AG09309 (cell line): Measurements from ENCODE around the gene TCL1A.

Source experiments
- DNase-seq: peaks from one replicate; pipeline ENCODE4 v3.0.0-alpha.2; 2010; ENCODE audit warnings: low read depth
- H3K4me3 ChIP-seq: 2 replicates; pipeline ENCODE4 v1.5.1; 2011; ENCODE audit warnings: mild to moderate bottlenecking, low read depth, low read length, moderate library complexity; ENCODE audit not compliant: control insufficient read depth
- TF ChIP-seq, protein P1 (sequence below): IDR thresholded peaks from 2 replicates; pipeline ENCODE4 v1.5.1; 2011; ENCODE audit warnings: mild to moderate bottlenecking, low read depth, low read length, inconsistent platforms; ENCODE audit not compliant: insufficient read depth, control insufficient read depth; ENCODE audit errors: missing control alignments

TCL1A gene

DNA sequence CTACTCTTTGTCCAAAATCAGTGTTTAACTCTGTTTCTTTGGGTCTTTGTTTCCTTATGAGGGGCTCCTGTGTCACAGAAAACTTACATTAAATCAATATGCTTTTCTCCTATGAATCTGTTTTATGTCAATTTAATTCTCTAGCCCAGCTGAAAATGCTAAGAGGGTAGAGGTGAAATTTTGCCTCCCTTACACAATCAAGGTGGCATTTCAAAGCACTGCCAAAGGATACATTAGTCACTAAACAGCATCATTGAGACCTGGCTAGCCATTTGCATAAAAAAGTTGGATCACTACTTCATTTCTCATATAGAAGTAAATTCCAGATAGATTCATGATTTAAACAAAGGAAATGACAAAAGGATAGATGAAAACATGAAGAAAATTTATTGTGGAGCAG is 15.6 kb downstream of the TCL1A start:
- no peak overlapping the region for H3K4me3 ChIP-seq
- TF ChIP-seq, protein P1, sequence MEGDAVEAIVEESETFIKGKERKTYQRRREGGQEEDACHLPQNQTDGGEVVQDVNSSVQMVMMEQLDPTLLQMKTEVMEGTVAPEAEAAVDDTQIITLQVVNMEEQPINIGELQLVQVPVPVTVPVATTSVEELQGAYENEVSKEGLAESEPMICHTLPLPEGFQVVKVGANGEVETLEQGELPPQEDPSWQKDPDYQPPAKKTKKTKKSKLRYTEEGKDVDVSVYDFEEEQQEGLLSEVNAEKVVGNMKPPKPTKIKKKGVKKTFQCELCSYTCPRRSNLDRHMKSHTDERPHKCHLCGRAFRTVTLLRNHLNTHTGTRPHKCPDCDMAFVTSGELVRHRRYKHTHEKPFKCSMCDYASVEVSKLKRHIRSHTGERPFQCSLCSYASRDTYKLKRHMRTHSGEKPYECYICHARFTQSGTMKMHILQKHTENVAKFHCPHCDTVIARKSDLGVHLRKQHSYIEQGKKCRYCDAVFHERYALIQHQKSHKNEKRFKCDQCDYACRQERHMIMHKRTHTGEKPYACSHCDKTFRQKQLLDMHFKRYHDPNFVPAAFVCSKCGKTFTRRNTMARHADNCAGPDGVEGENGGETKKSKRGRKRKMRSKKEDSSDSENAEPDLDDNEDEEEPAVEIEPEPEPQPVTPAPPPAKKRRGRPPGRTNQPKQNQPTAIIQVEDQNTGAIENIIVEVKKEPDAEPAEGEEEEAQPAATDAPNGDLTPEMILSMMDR, result no peak
- no peak for DNase-seq

DNA sequence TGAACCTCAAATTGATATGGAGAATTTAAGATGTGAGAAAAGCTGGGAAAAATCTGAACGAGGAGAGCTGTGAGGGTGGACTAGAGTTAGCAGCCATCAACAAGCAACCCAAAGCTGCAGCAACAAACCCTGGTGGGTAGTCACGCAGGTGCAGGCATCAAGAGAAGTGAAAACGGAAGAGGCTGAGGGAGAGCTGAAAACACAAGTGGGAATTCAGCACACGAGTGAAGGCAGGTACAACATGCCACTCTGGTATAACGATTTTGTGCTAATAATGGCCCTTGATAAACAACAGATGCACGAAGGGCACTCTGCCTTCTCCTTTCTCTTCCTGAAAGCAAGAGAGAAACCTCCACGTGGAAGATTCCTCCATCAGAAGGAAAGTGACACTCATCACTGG is 16.2 kb downstream of the TCL1A start:
- no peak for DNase-seq

DNA sequence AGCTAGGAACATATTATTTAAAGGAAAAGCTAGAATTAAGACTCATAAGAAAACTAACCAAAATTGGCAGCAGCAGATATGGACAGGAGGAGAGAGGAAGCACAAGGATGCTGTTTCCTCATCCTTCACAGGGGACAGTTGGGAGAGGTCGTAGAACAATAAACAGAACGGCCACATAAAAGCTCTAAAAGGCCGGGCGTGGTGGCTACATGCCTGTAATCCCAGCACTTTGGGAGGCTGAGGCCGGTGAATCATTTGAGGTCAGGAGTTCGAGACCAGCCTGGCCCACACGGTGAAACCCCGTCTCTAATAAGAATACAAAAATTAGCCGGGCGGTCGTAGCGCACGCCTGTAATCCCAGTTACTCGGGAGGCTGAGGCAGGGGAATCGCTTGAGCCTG is 17.2 kb downstream of the TCL1A start:
- TF ChIP-seq, protein P1, result no peak
- no peak for DNase-seq
- H3K4me3 ChIP-seq, result no peak overlapping the region

More for the DNA sequence above, 16.2 kb downstream of the TCL1A start:
- no peak overlapping the region for H3K4me3 ChIP-seq
- TF ChIP-seq, protein P1, result no peak

DNA sequence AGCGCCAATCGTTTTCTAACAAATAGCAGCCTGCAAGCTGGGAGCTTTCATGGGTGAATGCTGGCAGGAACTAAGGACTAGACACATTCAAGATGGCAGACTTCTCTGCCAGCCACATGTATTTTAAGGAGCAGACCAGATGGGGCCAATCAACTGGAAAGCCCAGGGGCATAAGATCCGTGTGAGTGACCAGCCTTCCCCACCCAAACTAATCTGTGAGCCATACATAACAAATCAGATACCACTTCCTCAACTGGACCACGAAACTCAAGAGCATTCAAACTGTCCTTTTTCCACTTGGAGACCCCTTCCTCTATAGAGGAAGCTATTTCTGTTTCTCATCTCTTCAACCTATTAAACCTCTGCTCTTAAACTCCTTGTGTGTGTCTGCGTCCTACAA is 18.0 kb downstream of the TCL1A start:
- TF ChIP-seq, protein P1, result no peak
- H3K4me3 ChIP-seq, result no peak overlapping the region
- no peak for DNase-seq

DNA sequence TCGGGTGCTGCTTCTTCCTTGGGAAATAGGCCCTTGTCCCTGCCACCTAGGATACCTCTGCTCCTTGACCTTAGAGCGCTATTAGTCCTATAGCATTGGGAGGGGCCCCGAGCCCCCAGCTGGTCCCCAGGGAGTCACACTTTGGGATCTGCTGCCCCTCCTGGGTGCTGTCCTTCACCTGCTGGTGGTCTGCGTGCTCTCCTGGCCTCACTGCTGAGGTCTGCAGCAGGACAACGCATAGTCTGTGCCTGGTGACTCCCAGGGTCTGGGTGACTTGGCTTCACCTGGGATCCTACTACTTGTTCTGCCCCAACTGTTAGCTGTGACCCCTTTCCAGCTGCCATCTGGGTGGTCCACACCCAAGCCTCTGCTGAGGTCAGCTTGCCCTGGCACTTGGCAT is 18.9 kb downstream of the TCL1A start:
- no peak for DNase-seq
- no peak overlapping the region for H3K4me3 ChIP-seq
- TF ChIP-seq, protein P1, result no peak

DNA sequence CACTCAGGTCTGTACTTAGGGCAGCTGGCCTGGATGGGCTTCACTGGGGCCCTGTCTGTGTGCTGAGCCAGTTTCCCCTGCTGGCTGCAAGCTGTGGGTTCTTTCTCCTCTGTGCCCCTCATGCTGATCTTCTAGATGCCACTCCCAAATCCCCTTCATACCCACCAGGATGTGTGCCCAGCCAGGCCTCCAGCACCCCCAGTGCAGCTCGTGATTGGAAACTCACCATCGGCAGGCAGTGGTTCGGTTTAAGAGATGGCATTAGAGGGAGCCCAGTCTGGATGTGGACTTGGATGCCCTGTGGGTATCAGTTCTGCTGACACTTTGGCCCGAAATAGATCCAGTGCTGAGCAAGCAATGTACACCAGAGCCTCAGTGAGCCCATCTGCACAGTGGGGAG is 21.8 kb downstream of the TCL1A start:
- TF ChIP-seq, protein P1, result no peak
- no peak for DNase-seq
- H3K4me3 ChIP-seq, result no peak overlapping the region

DNA sequence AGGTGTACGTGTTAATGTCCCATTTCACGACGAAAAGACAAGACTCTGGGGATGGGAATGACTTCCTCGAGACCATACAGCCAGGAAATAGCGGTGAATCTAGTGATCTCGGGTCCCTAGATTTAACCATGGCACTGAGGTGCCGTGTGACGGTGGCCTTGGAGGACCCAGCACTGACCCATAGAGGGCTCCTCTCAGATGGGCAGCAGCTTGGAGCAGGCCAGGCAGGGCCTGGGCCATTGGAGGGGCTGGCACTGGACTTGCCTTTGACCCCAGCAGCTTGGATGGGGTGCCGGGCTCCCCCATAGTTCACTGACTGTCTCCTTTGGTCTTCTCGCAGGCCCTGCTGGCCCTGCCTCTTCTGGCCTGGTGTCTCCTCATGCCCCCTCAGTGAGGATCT is 22.3 kb downstream of the TCL1A start:
- TF ChIP-seq, protein P1, result no peak
- H3K4me3 ChIP-seq, result no peak overlapping the region
- DNase-seq, result no peak
